Measurements from ENCODE around the gene STXBP5. TPM values are rescaled to one million over a fixed set of nuclear protein-coding genes. Genes with fewer than 3 reads are reported as not detected.
A peak's percentile ranks its signal among the peaks of the same experiment; 100 is the strongest.

The STXBP5 gene
- total RNA-seq: 27.9 and 38.3 TPM in 2 replicates

- no peak for DNase-seq (ENCODE audit: extremely low read depth, low read depth, low spot score)
Observed at GRCh38 chr6:147204060-147204785, at the start of gene STXBP5. Gene STXBP5 (plus strand): TSS chr6:147204417. CDS start chr6:147204533, 116 bp downstream.

GRCh38 chr6:147154454-147154853 is 49.8 kb upstream of the STXBP5 start:
- DNase-seq (ENCODE audit: extremely low read depth, low read depth, low spot score): no peak

GRCh38 chr6:147156218-147156617 is 48.0 kb upstream of the STXBP5 start:
- no peak for DNase-seq (ENCODE audit: extremely low read depth, low read depth, low spot score)

DNA sequence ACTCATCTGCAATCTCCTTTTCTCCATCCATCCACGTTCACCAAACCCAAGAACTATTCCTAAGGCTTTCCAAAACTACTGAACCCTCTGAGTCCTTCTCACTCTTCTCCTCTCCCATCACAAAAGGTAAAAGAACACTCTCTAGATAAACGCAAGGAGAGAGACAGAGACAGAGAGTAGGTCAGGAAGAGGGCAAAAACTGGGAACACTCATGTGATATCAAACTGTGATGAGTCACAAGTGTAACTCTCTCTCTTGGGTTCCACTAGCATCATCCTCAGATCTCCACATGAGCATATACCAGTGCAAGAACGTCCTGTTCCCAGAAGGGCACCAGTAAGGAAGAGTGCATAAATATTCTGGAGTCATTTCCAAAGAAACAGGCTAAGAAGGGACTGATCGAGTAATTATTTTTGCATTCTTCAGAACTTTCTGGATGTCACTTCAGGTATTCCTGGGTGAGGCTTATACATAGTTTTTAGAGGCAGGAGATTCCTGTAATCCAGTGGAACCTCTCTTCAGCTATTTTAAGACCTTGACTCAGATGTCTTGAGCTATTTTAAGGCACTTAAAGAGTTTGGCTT is 47.3 kb upstream of the STXBP5 start:
- DNase-seq (ENCODE audit: extremely low read depth, low read depth, low spot score): no peak

GRCh38 chr6:147157930-147158329 is 46.3 kb upstream of the STXBP5 start:
- no peak for DNase-seq (ENCODE audit: extremely low read depth, low read depth, low spot score)

- DNase-seq (ENCODE audit: extremely low read depth, low read depth, low spot score): no peak
Observed at GRCh38 chr6:147158881-147159280, 45.3 kb upstream of the STXBP5 start.

DNA sequence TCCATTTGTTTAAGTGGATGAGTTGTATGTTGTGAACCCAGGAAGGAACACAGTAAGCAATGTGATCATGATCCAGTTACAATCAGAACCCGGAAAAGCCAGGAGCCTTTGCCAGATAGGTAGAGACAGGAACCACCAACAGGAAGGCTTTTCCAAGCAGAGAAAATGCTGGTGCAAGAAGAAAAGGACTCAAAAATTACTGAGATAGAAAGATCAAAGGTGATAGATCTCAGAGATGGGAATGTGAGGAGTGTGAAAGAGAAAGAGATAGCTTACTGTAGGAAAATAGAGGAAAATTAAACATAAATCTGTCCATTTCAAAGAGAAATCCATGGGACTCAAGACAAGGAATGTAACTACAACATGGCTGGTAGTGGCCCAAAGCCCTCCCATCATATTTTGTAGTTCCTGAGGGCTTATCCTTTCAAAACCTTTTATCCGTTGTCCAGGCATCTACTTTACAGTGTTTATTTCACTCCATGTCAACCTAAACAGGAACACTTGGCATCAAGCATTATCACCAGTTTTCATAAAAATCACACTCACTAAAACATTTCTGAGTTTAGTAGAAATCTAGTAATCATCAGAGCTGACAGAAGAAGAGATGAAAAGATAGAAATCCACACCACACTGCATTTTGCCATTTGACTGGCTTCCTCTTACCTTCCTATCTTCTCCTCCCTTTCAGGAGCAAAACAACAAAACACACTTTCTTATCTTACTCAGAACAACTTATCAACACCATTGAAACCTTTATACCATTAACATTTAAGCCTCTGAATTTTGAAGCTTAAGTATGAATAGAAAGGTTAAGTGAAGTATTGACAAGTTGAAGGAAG is 44.5 kb upstream of the STXBP5 start:
- DNase-seq (ENCODE audit: extremely low read depth, low read depth, low spot score): no peak

DNA sequence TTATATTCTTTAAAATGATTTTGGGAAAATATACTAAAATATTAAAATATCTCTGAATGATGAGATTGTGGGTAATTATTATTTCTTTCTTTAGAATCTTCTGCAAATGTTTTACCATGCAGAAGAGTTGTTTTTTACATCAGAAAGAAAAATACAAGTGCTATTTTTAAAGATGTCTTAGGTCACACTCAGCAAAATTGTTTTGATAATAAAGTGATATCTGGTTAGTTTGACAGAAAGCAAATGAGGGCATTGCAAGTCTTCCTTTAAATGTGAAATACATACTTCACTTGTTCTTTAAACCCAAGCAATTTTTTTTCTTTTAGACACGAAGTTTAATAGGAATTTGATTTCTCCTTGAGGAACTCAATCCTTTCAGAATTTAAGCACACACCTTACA is 43.6 kb upstream of the STXBP5 start:
- no peak for DNase-seq (ENCODE audit: extremely low read depth, low read depth, low spot score)

DNA sequence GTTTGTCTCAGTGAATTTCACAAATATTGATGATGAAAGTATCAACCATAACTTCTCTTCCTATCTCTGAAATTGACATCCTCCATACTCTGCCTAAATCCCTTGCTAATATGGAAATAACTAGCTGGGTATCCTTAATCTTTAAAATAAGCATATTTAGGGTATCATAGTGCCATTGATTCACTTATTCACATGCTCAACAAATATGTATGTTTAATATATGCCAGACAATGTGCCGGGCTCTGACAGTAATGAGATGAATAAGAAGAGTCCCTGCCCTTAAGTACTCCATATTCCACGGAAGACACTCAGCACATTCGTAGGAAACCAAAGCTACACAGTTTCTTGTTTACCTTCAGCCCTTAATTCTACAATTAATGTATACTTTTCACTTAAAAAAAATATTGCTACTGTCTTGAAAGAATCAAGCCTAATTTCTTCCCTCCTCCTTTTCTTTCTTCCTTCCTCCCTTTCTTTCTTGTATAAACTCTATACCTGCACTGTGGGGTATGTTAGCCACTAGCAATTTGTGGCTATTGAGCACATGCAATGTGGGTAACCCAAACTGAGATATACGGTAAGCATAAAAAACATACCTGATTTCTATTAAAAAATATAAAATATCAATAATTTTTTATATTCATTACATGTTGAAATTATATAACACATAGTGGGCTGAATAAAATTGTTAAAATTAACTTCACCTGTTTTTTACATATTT is 42.8 kb upstream of the STXBP5 start:
- no peak for DNase-seq (ENCODE audit: extremely low read depth, low read depth, low spot score)

- DNase-seq (ENCODE audit: extremely low read depth, low read depth, low spot score): peak; percentile 70
Observed at GRCh38 chr6:147161974-147162495, 42.2 kb upstream of the STXBP5 start.

DNA sequence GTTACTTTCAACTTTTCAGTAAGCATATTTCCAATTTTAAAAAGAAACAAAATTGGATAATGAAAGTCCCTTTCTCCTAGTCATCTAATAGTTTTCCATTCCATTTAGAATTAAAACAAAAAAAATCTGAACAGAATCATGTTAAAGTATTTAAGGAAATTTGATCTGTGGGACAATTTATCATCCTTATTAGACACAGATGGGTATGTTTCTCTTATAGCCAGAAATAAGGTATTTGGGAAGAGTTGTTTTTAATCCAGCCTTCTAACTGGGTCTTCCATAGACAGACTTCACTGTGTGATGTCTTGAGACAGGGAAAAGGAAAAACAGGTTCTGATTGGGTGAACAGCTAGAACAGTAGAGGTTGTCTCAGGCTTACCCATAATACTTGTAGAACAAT is 39.5 kb upstream of the STXBP5 start:
- DNase-seq (ENCODE audit: extremely low read depth, low read depth, low spot score): no peak

DNA sequence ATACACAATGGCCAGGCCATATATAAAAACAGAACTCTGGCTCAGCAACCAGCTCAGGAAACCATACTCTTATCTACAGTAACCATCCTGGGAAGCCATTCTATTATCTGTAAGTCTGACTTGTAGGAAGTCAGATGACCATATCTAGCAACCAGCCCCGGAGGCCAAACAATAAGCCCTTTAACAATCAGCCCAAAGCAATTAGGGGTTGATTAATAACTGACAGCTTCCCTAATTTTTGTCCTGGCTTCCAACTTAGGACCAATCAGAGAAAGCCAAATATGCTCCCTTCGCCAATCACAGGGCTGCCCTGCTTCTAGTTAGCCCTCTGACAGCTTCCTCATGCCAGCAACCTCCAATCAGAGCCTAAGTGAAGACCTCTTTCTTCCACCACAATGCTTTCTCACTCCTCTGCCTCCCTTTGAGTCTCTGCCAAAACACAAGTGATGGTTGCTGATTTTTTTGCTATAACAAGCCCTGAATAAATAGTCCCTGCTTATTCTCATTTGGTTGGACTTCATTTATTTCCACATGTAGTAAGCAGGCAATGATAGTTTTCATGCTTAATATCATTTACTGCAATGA is 37.8 kb upstream of the STXBP5 start:
- DNase-seq (ENCODE audit: extremely low read depth, low read depth, low spot score): peak; percentile 86

GRCh38 chr6:147166992-147167391 is 37.2 kb upstream of the STXBP5 start:
- DNase-seq (ENCODE audit: extremely low read depth, low read depth, low spot score): no peak

- DNase-seq (ENCODE audit: extremely low read depth, low read depth, low spot score): no peak
Observed at GRCh38 chr6:147167576-147168461, 36.4 kb upstream of the STXBP5 start.

- DNase-seq (ENCODE audit: extremely low read depth, low read depth, low spot score): no peak
Observed at GRCh38 chr6:147169529-147169928, 34.7 kb upstream of the STXBP5 start.

GRCh38 chr6:147170269-147170668 is 33.9 kb upstream of the STXBP5 start:
- no peak for DNase-seq (ENCODE audit: extremely low read depth, low read depth, low spot score)

- no peak for DNase-seq (ENCODE audit: extremely low read depth, low read depth, low spot score)
Observed at GRCh38 chr6:147173140-147173539, 31.1 kb upstream of the STXBP5 start.

GRCh38 chr6:147173675-147174308 is 30.4 kb upstream of the STXBP5 start:
- DNase-seq (ENCODE audit: extremely low read depth, low read depth, low spot score): no peak

DNA sequence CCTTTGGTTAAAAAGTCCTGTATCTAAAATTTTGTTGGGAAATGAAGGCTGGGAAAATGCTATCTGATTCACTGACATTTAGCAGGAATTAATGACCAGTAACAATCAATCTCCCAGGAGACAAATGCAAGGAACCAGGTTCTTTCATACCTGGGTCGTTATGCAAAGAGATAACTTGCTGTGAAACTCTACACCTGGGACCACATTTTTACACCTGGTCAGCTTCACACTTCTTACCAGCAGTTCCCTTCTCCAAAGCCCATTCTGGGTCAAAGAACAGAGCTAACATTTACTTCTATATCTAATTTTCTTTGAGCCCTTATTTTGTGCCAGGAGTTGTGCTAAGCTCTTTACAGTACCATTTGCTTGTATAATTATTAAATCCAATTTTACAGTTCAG is 27.4 kb upstream of the STXBP5 start:
- DNase-seq (ENCODE audit: extremely low read depth, low read depth, low spot score): no peak

Measured in glomerular endothelial cell (primary cell).